SK-MEL-5 (cell line): Measurements from ENCODE around the gene ZBTB38. TPM values are rescaled to one million over a fixed set of nuclear protein-coding genes. Genes with fewer than 3 reads are reported as not detected.

Experiments used
- total RNA-seq: library from RNA; depleted of rRNA; stranded (reverse); fragments of >200 nt; shearing (Covaris generic); gene quantifications from 2 replicates; pipeline ENCODE4 v1.2.3, GENCODE V29; 2014; rRNA removed

ZBTB38 gene
- total RNA-seq, 1 experiment from 2014 or later = 106 TPM

Other genes starting within 250 kb of the ZBTB38 start
- 2.8 and 3.0 TPM in 2 replicates for gene PXYLP1, start 136.7 kb upstream of the ZBTB38 start, total RNA-seq
- gene RASA2, start 118.5 kb downstream of the ZBTB38 start, total RNA-seq = 9.9 and 12.1 TPM in 2 replicates